ENCODE results near the gene LY6G6D.

The LY6G6D gene

GRCh38 chr6:31687860-31688693, 27.1 kb upstream of the LY6G6D start:
- no peak for DNase-seq (ENCODE audit: low read depth)
- no peak for TF ChIP-seq CTCF (IDR thresholded peaks at IDR 0.05; ENCODE audit: control insufficient read depth, extremely low read depth, insufficient read depth)
- H3K4me3 ChIP-seq (ENCODE audit: low read depth, low read length) = no peak overlapping the region

GRCh38 chr6:31689249-31690110, 25.7 kb upstream of the LY6G6D start:
- peak; percentile 42 for TF ChIP-seq CTCF (IDR thresholded peaks at IDR 0.05; ENCODE audit: control insufficient read depth, extremely low read depth, insufficient read depth)
- H3K4me3 ChIP-seq (ENCODE audit: low read depth, low read length) = no peak overlapping the region
- no peak for DNase-seq (ENCODE audit: low read depth)

- no peak for DNase-seq (ENCODE audit: low read depth)
- no peak for TF ChIP-seq CTCF (IDR thresholded peaks at IDR 0.05; ENCODE audit: control insufficient read depth, extremely low read depth, insufficient read depth)
- no peak overlapping the region for H3K4me3 ChIP-seq (ENCODE audit: low read depth, low read length)
Measured at GRCh38 chr6:31690231-31691077, 24.7 kb upstream of the LY6G6D start.

GRCh38 chr6:31691078-31691463, 24.1 kb upstream of the LY6G6D start:
- H3K4me3 ChIP-seq (ENCODE audit: low read depth, low read length) = no peak overlapping the region
- DNase-seq (ENCODE audit: low read depth) = no peak
- no peak for TF ChIP-seq CTCF (IDR thresholded peaks at IDR 0.05; ENCODE audit: control insufficient read depth, extremely low read depth, insufficient read depth)

- no peak overlapping the region for H3K4me3 ChIP-seq (ENCODE audit: low read depth, low read length)
- TF ChIP-seq CTCF (IDR thresholded peaks at IDR 0.05; ENCODE audit: control insufficient read depth, extremely low read depth, insufficient read depth) = no peak
- DNase-seq (ENCODE audit: low read depth) = no peak
Measured at GRCh38 chr6:31691564-31692108, 23.5 kb upstream of the LY6G6D start.

- TF ChIP-seq CTCF (IDR thresholded peaks at IDR 0.05; ENCODE audit: control insufficient read depth, extremely low read depth, insufficient read depth) = no peak
- no peak overlapping the region for H3K4me3 ChIP-seq (ENCODE audit: low read depth, low read length)
- no peak for DNase-seq (ENCODE audit: low read depth)
Measured at GRCh38 chr6:31692353-31692752, 22.8 kb upstream of the LY6G6D start.
